ENCODE results near the gene ERFL. TPM values are rescaled to one million over a fixed set of nuclear protein-coding genes. Genes with fewer than 3 reads are reported as not detected.

ERFL gene
- total and polyA plus RNA-seq, 2 experiments from 2014 or later: 0.69 TPM; not detected in 1

DNA sequence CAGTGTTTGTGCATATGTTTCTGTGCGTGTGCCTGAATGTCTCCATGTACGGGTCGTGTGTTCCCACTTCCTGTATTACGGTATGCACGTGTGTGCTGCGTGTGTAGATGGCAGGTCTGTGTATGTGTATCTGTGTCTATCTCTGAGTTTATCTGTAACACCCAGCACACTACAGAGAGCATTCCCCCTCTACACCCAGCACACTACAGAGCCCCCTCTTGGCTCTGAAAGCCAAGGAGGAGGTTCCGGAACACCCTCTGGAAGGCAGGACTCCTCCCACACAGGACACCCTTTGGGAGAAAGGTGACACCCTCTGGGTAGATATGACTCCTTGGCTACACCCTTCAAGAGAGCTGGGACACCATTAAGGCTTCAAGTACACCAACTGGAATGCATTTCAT lies 2.1 kb upstream of the ERFL start (continued):
- TF ChIP-seq, protein P1, sequence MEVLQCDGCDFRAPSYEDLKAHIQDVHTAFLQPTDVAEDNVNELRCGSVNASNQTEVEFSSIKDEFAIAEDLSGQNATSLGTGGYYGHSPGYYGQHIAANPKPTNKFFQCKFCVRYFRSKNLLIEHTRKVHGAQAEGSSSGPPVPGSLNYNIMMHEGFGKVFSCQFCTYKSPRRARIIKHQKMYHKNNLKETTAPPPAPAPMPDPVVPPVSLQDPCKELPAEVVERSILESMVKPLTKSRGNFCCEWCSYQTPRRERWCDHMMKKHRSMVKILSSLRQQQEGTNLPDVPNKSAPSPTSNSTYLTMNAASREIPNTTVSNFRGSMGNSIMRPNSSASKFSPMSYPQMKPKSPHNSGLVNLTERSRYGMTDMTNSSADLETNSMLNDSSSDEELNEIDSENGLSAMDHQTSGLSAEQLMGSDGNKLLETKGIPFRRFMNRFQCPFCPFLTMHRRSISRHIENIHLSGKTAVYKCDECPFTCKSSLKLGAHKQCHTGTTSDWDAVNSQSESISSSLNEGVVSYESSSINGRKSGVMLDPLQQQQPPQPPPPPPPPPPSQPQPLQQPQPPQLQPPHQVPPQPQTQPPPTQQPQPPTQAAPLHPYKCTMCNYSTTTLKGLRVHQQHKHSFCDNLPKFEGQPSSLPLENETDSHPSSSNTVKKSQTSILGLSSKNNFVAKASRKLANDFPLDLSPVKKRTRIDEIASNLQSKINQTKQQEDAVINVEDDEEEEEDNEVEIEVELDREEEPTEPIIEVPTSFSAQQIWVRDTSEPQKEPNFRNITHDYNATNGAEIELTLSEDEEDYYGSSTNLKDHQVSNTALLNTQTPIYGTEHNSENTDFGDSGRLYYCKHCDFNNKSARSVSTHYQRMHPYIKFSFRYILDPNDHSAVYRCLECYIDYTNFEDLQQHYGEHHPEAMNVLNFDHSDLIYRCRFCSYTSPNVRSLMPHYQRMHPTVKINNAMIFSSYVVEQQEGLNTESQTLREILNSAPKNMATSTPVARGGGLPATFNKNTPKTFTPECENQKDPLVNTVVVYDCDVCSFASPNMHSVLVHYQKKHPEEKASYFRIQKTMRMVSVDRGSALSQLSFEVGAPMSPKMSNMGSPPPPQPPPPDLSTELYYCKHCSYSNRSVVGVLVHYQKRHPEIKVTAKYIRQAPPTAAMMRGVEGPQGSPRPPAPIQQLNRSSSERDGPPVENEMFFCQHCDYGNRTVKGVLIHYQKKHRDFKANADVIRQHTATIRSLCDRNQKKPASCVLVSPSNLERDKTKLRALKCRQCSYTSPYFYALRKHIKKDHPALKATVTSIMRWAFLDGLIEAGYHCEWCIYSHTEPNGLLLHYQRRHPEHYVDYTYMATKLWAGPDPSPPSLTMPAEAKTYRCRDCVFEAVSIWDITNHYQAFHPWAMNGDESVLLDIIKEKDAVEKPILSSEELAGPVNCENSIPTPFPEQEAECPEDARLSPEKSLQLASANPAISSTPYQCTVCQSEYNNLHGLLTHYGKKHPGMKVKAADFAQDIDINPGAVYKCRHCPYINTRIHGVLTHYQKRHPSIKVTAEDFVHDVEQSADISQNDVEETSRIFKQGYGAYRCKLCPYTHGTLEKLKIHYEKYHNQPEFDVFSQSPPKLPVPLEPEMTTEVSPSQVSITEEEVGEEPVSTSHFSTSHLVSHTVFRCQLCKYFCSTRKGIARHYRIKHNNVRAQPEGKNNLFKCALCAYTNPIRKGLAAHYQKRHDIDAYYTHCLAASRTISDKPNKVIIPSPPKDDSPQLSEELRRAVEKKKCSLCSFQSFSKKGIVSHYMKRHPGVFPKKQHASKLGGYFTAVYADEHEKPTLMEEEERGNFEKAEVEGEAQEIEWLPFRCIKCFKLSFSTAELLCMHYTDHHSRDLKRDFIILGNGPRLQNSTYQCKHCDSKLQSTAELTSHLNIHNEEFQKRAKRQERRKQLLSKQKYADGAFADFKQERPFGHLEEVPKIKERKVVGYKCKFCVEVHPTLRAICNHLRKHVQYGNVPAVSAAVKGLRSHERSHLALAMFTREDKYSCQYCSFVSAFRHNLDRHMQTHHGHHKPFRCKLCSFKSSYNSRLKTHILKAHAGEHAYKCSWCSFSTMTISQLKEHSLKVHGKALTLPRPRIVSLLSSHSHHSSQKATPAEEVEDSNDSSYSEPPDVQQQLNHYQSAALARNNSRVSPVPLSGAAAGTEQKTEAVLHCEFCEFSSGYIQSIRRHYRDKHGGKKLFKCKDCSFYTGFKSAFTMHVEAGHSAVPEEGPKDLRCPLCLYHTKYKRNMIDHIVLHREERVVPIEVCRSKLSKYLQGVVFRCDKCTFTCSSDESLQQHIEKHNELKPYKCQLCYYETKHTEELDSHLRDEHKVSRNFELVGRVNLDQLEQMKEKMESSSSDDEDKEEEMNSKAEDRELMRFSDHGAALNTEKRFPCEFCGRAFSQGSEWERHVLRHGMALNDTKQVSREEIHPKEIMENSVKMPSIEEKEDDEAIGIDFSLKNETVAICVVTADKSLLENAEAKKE (CRISPR knock-in tag; IDR thresholded peaks at IDR 0.05): no peak
- TF ChIP-seq NANOG (IDR thresholded peaks at IDR 0.05; ENCODE audit: borderline replicate concordance) (no peak), ZNF114 (CRISPR knock-in tag; IDR thresholded peaks at IDR 0.05) (no peak), ZNF331 (CRISPR knock-in tag; IDR thresholded peaks at IDR 0.05; ENCODE audit: low read depth) (no peak)
- TF ChIP-seq, protein P2, sequence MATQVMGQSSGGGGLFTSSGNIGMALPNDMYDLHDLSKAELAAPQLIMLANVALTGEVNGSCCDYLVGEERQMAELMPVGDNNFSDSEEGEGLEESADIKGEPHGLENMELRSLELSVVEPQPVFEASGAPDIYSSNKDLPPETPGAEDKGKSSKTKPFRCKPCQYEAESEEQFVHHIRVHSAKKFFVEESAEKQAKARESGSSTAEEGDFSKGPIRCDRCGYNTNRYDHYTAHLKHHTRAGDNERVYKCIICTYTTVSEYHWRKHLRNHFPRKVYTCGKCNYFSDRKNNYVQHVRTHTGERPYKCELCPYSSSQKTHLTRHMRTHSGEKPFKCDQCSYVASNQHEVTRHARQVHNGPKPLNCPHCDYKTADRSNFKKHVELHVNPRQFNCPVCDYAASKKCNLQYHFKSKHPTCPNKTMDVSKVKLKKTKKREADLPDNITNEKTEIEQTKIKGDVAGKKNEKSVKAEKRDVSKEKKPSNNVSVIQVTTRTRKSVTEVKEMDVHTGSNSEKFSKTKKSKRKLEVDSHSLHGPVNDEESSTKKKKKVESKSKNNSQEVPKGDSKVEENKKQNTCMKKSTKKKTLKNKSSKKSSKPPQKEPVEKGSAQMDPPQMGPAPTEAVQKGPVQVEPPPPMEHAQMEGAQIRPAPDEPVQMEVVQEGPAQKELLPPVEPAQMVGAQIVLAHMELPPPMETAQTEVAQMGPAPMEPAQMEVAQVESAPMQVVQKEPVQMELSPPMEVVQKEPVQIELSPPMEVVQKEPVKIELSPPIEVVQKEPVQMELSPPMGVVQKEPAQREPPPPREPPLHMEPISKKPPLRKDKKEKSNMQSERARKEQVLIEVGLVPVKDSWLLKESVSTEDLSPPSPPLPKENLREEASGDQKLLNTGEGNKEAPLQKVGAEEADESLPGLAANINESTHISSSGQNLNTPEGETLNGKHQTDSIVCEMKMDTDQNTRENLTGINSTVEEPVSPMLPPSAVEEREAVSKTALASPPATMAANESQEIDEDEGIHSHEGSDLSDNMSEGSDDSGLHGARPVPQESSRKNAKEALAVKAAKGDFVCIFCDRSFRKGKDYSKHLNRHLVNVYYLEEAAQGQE (IDR thresholded peaks at IDR 0.05; ENCODE audit: unreplicated experiment): no peak

DNA sequence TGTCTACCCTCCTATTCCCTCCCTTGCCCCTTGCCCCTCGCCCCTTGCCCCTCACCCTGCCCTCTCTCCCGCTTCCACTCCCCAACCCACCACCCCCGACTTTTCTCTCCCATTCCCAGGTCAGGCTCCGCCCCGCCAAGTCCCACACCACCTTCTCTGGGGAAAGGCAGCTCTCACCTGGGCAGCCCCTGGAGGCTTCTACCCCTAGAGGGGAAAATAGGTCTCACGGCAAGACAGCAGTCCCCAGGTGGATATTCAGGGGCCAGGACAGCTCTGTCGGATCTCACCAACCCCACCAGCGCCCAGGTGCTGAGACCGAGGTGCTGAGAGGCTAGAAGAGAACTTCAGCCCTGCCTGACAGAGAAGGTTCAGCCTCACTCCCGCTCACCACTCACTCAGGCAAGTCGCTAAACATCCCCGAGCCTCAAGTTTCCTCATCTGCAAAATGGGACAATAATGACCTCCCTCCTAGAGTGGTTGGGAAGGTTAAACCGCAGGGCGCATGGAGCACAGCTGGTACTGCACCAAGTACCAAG lies 1.4 kb upstream of the ERFL start:
- no peak overlapping the region for H2AFZ ChIP-seq
- peak; percentile 9 for ATAC-seq
- DNase-seq (ENCODE audit: low spot score): peak; percentile 53
- no peaks in the 10 kb centered on the region for H3K79me2 ChIP-seq (replicated peaks; ENCODE audit: insufficient read depth)
- H3K9me3 Mint-ChIP-seq: no peaks in the 10 kb centered on the region; the same call in 2 of the 3 replicates
- peaks cover 24% of the 10 kb centered on the region for H4K20me1 ChIP-seq (replicated peaks; ENCODE audit: insufficient read depth)
- H3K4me3 ChIP-seq: no peak overlapping the region
- no peaks in the 10 kb centered on the region for H3K36me3 ChIP-seq (ENCODE audit: insufficient read depth)
- peaks cover 100% of the 10 kb centered on the region for H3K27me3 ChIP-seq (ENCODE audit: insufficient read depth)
- peak overlapping the region; percentile 72; the same call in 2 of the 3 replicates for H3K4me3 Mint-ChIP-seq
- peaks cover 61% of the 10 kb centered on the region for H3K27me3 Mint-ChIP-seq (ENCODE audit: insufficient read depth, low read depth, poor library complexity)
- H3K27ac ChIP-seq (ENCODE audit: low read depth): no peak overlapping the region
- H3K4me2 ChIP-seq: peak overlapping the region; percentile 81; the same call in 1 of the 2 replicates
- H3K36me3 Mint-ChIP-seq (ENCODE audit: low read depth): no peaks in the 10 kb centered on the region
- peaks cover 22% of the 10 kb centered on the region for H3F3A ChIP-seq (replicated peaks; ENCODE audit: low read depth)
- no peaks in the 10 kb centered on the region for H3K9me2 ChIP-seq (ENCODE audit: insufficient read depth)
- peak; percentile 65 for TF ChIP-seq EZH2 (IDR thresholded peaks at IDR 0.05; ENCODE audit: low read depth, unreplicated experiment)
- no peak for TF ChIP-seq ZNF114 (CRISPR knock-in tag; IDR thresholded peaks at IDR 0.05)
- peaks cover 23% of the 10 kb centered on the region for H3K4me1 ChIP-seq (ENCODE audit: insufficient read depth)
- H3K4me1 Mint-ChIP-seq: peaks cover 33% of the 10 kb centered on the region
- no peak overlapping the region for H3K27ac Mint-ChIP-seq

All from GM23338 (cell line).